ENCODE measurements around the gene PLOD1.

Gene PLOD1

GRCh38 chr1:12009318-12009947, 74.9 kb downstream of the PLOD1 start:
- no peak for DNase-seq

GRCh38 chr1:12010746-12011570, 76.4 kb downstream of the PLOD1 start:
- DNase-seq, result no peak

DNA sequence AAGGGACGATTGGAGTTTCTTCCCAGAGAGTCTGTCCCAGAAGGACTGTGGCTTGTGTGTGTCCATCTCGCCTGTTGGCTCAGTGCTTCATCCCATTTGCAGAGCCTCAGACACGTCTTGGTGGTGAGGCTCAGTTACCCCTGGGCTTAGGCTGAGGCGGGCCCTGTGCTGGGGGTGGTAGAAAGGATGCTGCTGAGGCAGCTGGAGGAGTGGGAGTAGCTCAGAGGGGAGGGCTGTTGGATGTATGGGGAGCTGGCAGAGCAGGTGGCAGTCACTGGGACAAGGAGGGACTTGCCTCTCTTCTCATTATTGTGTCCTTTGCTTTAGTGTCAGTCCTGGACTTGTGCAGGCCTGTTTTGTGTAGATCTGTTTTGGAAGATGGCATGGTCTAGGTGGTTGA, 77.5 kb downstream of the PLOD1 start:
- no peak for DNase-seq

GRCh38 chr1:12012560-12013316, 78.2 kb downstream of the PLOD1 start:
- no peak for DNase-seq

- DNase-seq, result no peak
These were observed 79.8 kb downstream of the PLOD1 start for GRCh38 chr1:12014141-12014991.

GRCh38 chr1:12015001-12015491, 80.5 kb downstream of the PLOD1 start:
- no peak for DNase-seq

- DNase-seq, result no peak
These were observed 81.0 kb downstream of the PLOD1 start for GRCh38 chr1:12015499-12015898.

- DNase-seq, result peak; percentile 3
These were observed 81.7 kb downstream of the PLOD1 start for GRCh38 chr1:12016182-12016581.

- no peak for DNase-seq
These were observed 85.5 kb downstream of the PLOD1 start for GRCh38 chr1:12019858-12020509.

DNA sequence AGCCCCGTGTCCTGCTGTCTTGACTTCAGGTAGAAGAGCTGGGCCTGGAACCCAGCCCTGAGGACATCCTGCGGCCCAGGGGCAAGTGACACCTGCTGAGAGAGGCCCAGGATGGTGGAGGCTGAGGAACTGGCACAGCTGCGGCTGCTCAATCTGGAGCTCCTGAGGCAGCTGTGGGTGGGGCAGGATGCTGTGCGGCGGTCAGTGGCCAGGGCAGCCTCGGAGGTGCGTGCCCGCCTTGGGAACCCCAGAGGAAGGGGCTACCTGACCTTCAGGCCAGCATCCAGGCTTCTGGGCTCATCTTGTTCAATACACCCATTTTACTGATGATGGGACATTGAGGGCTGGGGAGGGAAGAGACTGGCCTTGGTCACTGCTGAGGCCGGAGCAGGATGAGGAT, 87.1 kb downstream of the PLOD1 start:
- no peak for DNase-seq

DNA sequence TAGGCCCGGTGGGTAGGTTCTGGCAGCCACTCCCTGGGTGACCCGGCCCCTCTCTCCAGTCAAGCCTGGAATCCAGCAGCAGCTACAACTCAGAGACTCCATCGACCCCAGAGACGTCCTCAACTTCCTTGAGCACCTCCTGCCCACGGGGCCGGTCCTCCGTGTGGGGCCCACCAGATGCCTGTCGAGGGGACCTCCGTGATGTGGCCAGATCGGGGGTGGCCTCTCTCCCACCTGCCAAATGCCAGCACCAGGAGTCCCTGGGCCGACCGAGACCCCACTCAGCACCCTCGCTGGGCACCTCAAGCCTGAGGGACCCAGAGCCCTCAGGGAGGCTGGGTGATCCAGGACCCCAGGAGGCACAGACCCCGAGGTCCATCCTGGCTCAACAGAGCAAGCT, 87.5 kb downstream of the PLOD1 start:
- DNase-seq, result no peak

All from NCI-H526 treated with DMSO at 0.1 percent for 48 hours (cell line).